ENCODE data around the gene BLMH. TPM values are rescaled to one million over a fixed set of nuclear protein-coding genes. Genes with fewer than 3 reads are reported as not detected.

The BLMH gene
- total RNA-seq (44.3 and 47.3 TPM in 2 replicates), polyA plus RNA-seq (39.7 and 51.4 TPM in 2 replicates)

DNA sequence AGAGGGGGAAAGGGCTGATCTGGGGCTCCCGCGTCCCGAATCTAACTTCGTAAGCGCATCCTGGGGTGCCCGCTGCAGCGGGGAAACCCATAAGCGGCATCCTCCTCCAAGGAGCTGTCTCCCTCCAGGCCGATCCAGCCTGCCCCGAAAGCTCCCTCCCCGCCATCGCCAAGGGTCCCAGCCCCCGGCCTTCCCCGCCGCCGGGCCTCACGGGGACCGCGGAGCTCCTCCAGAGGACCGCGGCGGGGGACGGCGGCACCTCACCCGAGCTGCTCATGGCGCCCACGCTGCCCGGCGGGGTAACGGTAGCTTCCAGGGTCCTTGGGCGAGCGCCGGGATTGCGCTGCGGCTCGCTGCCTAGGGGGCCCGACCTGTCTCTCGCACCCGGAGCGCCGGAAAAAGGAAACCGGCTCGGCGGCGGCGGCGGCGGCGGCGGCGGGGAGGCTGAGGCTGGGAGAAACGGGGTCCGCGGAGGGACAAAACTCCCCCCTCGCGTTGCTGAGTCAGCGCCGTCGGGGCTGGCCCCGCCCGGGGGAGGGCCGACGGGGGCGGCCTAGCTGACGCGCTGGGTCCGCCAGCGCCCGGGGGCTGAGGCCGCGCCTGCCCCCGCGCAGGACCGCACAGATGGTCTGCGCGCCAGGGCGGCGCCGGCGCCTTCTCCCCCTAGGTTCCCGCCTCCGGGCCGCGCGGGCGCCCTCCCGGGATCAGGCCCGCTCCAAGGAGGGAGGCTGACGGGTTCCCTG lies at the start of gene BLMH:
BLMH (minus strand) TSS at position 402 of the 743 bp plus-strand sequence; CDS start at position 277, 125 bp downstream.
- peaks cover 6% of the 10 kb centered on the region for H3K4me1 ChIP-seq (ENCODE audit: low read depth)
- TF ChIP-seq CTCF (IDR thresholded peaks at IDR 0.05; ENCODE audit: low read depth, low read length) = no peak
- DNase-seq (ENCODE audit: low read depth in 1 of 2, low spot score in 1 of 2) = peak; percentile 78 to 91
- peaks cover 22% of the 10 kb centered on the region for H3K36me3 ChIP-seq
- peak within 1 kb of the TSS; percentile 32 for H3K27ac ChIP-seq
- H3K4me3 ChIP-seq = peak within 1 kb of the TSS; percentile 100
- H3K9me3 ChIP-seq (ENCODE audit: low read depth) = no peaks in the 10 kb centered on the region
- H3K27me3 ChIP-seq = no peaks in the 10 kb centered on the region

DNA sequence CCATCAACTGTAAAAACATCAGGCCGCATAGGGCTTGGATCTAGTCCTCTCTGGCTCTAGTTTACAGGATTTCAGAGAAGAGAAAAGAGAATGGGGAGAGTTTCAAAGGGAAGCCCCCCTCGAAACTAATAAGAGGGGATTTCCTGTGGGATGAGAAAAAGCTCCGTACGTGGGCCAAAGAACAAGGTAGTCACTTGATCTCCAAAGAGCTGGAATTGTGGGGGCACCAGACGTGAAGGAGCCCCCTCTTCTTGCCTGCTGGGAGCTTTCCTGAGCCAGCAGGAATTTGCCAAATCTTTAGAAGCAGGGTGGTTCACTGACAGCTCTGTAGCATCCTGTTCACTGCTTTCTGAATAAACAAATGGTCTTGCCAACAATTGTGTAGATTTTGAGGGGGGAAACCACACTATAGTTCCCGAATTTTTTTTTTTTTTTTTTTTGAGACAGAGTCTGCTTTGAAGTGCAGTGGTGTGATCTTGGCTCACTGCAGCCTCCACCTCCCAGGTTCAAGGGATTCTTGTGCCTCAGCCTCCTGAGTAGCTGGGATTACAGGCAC lies 49.1 kb upstream of the BLMH start:
- no peaks in the 10 kb centered on the region for H3K9me3 ChIP-seq (ENCODE audit: low read depth)
- H3K4me1 ChIP-seq (ENCODE audit: low read depth) = peaks cover 17% of the 10 kb centered on the region
- no peak for TF ChIP-seq CTCF (IDR thresholded peaks at IDR 0.05; ENCODE audit: low read depth, low read length)
- no peaks in the 10 kb centered on the region for H3K36me3 ChIP-seq
- no peak overlapping the region for H3K27ac ChIP-seq
- no peaks in the 10 kb centered on the region for H3K27me3 ChIP-seq
- DNase-seq (ENCODE audit: low read depth in 1 of 2, low spot score in 1 of 2) = peak in 1 of 2 donors; percentile 66
- H3K4me3 ChIP-seq = no peak overlapping the region

DNA sequence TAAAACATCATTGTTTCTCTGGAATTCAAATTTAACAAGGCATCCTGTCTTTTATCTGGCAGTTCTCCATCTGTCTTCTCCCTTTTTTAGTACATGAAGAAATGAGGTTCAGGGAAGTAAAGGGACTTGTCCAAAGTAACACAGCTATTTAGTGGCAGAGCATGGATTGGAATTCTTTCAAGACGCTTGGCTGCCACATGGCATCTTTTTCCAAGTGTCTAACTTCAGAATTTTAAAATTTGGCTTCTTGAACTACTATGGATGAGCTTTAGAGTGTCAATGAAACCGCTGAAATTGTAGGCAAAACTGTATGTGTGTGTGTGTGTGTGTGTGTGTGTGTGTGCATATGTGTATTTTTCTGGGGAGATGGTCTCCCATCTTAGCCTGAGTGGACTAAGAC lies 47.3 kb upstream of the BLMH start:
- Histone ChIP-seq H3K4me1 (ENCODE audit: low read depth) (peaks cover 11% of the 10 kb centered on the region), H3K27ac (no peak overlapping the region), H3K36me3 (no peaks in the 10 kb centered on the region), H3K27me3 (no peaks in the 10 kb centered on the region), H3K9me3 (ENCODE audit: low read depth) (no peaks in the 10 kb centered on the region), H3K4me3 (no peak overlapping the region)
- DNase-seq (ENCODE audit: low read depth in 1 of 2, low spot score in 1 of 2) = no peak
- no peak for TF ChIP-seq CTCF (IDR thresholded peaks at IDR 0.05; ENCODE audit: low read depth, low read length)

DNA sequence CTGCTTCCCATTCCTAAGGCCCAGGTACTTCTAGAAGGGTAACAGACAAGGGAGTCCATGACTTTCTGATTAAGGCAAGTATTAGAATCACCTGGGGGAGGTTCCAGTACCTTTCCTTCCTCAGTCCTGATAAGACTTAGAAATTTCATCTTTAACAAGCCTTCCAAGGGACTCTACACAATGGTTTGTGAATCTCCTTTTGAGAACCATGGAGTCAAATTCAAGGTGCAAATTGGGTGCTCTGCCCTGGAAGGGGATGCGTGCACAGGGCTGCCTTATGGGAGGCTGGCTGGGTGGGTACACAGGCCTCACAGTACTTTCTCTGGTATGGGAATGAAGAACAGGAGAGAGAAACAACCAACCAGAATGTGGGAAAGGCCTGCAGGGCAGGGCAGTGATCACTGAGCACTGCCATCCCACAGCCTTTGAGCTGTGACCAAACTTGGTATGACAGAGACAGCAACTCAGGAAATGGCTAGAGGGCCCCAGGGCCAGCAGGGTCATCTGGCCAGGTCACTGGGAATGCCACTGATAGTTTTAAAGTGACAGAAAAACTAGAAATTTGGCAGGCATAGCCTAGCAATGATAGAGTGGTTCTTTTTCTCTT lies 45.8 kb upstream of the BLMH start:
- no peak overlapping the region for H3K27ac ChIP-seq
- TF ChIP-seq CTCF (IDR thresholded peaks at IDR 0.05; ENCODE audit: low read depth, low read length) = no peak
- no peaks in the 10 kb centered on the region for H3K27me3 ChIP-seq
- no peak overlapping the region for H3K4me3 ChIP-seq
- DNase-seq (ENCODE audit: low read depth in 1 of 2, low spot score in 1 of 2) = no peak
- H3K4me1 ChIP-seq (ENCODE audit: low read depth) = peaks cover 6% of the 10 kb centered on the region
- no peaks in the 10 kb centered on the region for H3K9me3 ChIP-seq (ENCODE audit: low read depth)
- no peaks in the 10 kb centered on the region for H3K36me3 ChIP-seq

- Histone ChIP-seq H3K27me3 (no peaks in the 10 kb centered on the region), H3K36me3 (no peaks in the 10 kb centered on the region), H3K4me3 (no peak overlapping the region), H3K4me1 (ENCODE audit: low read depth) (peaks cover 6% of the 10 kb centered on the region), H3K27ac (no peak overlapping the region), H3K9me3 (ENCODE audit: low read depth) (no peaks in the 10 kb centered on the region)
- peak; percentile 55 for TF ChIP-seq CTCF (IDR thresholded peaks at IDR 0.05; ENCODE audit: low read depth, low read length)
- peak in 1 of 2 donors; percentile 60 for DNase-seq (ENCODE audit: low read depth in 1 of 2, low spot score in 1 of 2)
Observed at GRCh38 chr17:30336369-30337171, 44.8 kb upstream of the BLMH start.
